ENCODE measurements around the gene GLRX3. TPM values are rescaled to one million over a fixed set of nuclear protein-coding genes. Genes with fewer than 3 reads are reported as not detected.

Gene GLRX3
- total and polyA plus RNA-seq, 2 donors = 72.7 to 82.4 TPM

DNA sequence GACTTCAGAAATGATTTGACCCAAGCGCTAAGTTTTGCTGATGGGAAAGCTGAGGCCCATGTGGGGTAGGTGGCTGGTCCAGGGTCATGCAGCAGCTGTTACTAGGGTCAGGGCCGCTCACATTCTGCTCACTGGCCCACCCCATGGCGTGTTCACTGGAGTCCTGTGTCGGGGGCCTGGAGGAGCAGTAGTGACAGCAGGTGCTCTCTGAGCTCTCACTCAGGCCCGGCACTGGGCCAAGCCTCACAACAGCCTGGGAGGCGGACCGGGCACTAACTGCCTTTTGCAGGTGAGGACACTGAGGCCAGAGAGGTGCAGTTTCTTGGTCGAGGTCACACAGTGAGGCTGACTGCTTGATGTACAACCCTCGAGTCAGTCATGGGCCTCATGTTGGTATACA lies 82.7 kb downstream of the GLRX3 start:
- no peak overlapping the region for H3K27ac ChIP-seq (ENCODE audit: low read depth in 1 of 2, low read length in 1 of 2)
- H3K4me3 ChIP-seq (ENCODE audit: low read length in 2 of 2) = no peak overlapping the region
- no peak for DNase-seq (ENCODE audit: low read depth in 6 of 9, low spot score in 9 of 9)
- H3K4me1 ChIP-seq (ENCODE audit: control insufficient read depth in 2 of 2, insufficient read depth in 2 of 2, low read length in 2 of 2) = no peaks in the 10 kb centered on the region
- H3K9me3 ChIP-seq (ENCODE audit: control insufficient read depth in 2 of 2, insufficient read depth in 1 of 2, low read length in 1 of 2) = peaks cover 0 to 3% of the 10 kb centered on the region in 2 donors
- no peaks in the 10 kb centered on the region for H3K27me3 ChIP-seq (ENCODE audit: control insufficient read depth in 2 of 2, insufficient read depth in 1 of 2, low read length in 1 of 2)
- no peaks in the 10 kb centered on the region for H3K36me3 ChIP-seq (ENCODE audit: control insufficient read depth in 2 of 2, insufficient read depth in 2 of 2, low read length in 1 of 2)
- WGBS = 95% methylated on average over 9 of the region's 9 CpGs

DNA sequence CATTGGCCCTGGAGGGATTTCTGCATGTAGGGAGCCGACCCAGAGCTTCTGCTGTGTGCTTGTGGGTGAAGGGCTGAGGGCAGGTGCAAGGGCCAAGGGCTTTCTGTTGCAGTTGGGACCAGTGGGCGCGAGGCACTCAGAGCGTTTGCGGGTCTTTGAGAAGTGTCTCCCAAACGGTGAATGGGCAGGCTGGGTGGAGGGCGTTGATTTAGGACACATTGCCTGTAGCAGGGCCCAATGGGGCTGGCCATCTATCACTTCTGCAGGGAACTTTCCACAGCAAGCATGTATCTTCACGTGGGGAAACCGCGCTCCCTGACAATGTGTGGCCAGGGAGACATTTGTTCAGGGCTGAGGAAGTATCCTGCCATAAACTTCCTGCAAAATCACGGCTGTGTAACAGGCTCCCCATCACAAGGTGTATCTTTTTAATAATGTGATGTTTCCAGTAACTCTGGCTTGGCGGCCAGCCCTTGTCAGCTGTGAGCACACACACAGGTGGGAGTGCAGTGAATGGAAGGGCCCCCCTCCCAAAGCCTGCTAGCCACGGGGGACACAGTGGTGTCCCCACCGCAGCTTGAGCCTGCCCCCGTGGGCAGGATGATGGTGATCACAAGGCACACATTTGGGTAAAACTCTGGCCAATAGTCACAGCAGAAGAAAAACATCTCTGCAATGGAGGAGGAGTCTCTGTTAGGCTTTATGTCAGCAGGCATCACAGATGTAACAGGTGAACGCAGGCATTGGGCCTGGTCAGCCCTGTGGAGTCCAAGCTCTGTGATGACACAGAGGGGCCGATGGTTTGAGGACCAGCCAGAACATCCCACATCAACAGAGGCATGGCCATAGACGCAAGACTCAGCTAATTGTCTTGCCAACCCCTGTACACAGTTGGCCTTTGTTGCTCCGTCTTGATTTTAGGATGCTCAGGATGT lies 84.3 kb downstream of the GLRX3 start:
- Histone ChIP-seq H3K4me1 (ENCODE audit: control insufficient read depth in 2 of 2, insufficient read depth in 2 of 2, low read length in 2 of 2) (no peaks in the 10 kb centered on the region), H3K9me3 (ENCODE audit: control insufficient read depth in 2 of 2, insufficient read depth in 1 of 2, low read length in 1 of 2) (no peaks in the 10 kb centered on the region), H3K27ac (ENCODE audit: low read depth in 1 of 2, low read length in 1 of 2) (no peak overlapping the region), H3K36me3 (ENCODE audit: control insufficient read depth in 2 of 2, insufficient read depth in 2 of 2, low read length in 1 of 2) (no peaks in the 10 kb centered on the region), H3K27me3 (ENCODE audit: control insufficient read depth in 2 of 2, insufficient read depth in 1 of 2, low read length in 1 of 2) (no peaks in the 10 kb centered on the region), H3K4me3 (ENCODE audit: low read length in 2 of 2) (no peak overlapping the region)
- DNase-seq (ENCODE audit: low read depth in 6 of 9, low spot score in 9 of 9) = no peak
- WGBS = 90% methylated on average over 19 of the region's 19 CpGs

DNA sequence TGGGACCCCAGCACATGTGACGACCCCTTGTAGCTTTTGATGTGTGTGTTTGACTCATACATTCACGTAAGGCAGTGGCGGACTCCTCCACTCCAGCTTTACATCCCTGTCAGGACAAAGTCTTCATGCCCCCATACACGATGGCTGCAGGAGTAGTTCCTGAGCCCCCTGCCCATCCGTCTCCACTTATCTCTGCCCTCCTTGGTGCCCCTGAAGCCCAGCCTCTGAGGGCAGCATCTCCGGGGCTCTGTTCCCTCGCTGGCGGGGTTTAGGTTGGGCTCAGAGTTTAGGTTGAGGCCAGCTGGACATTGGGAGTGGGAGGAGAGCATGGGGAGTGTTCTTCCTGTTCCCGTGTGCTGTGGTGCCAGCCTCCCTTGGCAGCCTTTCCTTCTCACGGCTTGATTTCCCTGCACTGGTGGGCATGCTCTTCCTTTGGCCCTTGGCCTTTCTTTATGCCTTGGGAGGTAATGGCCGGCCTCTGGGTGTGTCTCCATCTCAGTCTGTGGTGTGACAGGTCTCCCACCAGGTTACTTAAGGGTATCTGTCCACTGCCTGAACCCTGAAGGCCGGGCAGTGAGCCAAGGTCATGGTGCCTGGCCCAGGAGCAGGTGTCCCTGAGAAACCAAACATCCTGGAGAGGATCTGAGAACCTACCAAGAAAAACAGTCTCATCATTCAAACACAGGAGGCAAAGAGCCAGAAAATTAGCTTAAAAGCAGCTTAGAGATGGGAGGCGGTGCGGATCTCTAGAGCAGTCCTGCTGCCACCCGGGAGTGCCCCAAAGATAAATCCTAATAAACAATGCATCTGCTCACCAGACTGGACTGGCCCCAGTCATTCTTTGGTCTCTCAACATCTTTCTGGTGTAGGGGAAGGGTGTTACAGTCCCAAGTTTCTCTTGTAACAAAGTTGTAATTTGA lies 85.5 kb downstream of the GLRX3 start:
- Histone ChIP-seq H3K4me1 (ENCODE audit: control insufficient read depth in 2 of 2, insufficient read depth in 2 of 2, low read length in 2 of 2) (no peaks in the 10 kb centered on the region), H3K4me3 (ENCODE audit: low read length in 2 of 2) (no peak overlapping the region), H3K27me3 (ENCODE audit: control insufficient read depth in 2 of 2, insufficient read depth in 1 of 2, low read length in 1 of 2) (no peaks in the 10 kb centered on the region), H3K36me3 (ENCODE audit: control insufficient read depth in 2 of 2, insufficient read depth in 2 of 2, low read length in 1 of 2) (no peaks in the 10 kb centered on the region), H3K27ac (ENCODE audit: low read depth in 1 of 2, low read length in 1 of 2) (no peak overlapping the region), H3K9me3 (ENCODE audit: control insufficient read depth in 2 of 2, insufficient read depth in 1 of 2, low read length in 1 of 2) (no peaks in the 10 kb centered on the region)
- DNase-seq (ENCODE audit: low read depth in 6 of 9, low spot score in 9 of 9) = no peak
- 86% methylated on average over 15 of the region's 15 CpGs for WGBS

DNA sequence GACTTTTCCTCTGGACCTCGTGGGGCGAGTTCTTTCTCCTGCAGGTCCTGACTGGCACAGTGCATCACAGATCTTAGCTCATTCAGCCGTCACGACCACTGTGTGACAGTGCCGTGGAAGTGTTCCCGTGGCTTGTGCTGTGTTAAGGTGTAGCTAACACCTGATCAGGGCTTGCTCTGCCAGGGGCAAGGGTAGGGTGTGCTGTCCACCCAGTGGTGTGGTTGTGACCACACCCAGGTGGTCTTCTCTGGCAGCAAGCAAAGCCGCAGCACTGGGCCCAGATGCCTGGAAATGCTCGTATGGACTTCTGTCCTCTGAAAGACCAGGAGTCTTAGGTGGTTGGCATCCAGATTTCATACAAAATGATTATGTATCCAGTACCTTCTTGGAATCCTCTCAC lies 86.2 kb downstream of the GLRX3 start:
- Histone ChIP-seq H3K36me3 (ENCODE audit: control insufficient read depth in 2 of 2, insufficient read depth in 2 of 2, low read length in 1 of 2) (no peaks in the 10 kb centered on the region), H3K9me3 (ENCODE audit: control insufficient read depth in 2 of 2, insufficient read depth in 1 of 2, low read length in 1 of 2) (no peaks in the 10 kb centered on the region), H3K27ac (ENCODE audit: low read depth in 1 of 2, low read length in 1 of 2) (no peak overlapping the region), H3K4me3 (ENCODE audit: low read length in 2 of 2) (no peak overlapping the region), H3K4me1 (ENCODE audit: control insufficient read depth in 2 of 2, insufficient read depth in 2 of 2, low read length in 2 of 2) (no peaks in the 10 kb centered on the region), H3K27me3 (ENCODE audit: control insufficient read depth in 2 of 2, insufficient read depth in 1 of 2, low read length in 1 of 2) (no peaks in the 10 kb centered on the region)
- DNase-seq (ENCODE audit: low read depth in 6 of 9, low spot score in 9 of 9) = no peak
- 93% methylated on average over 8 of the region's 8 CpGs for WGBS

DNA sequence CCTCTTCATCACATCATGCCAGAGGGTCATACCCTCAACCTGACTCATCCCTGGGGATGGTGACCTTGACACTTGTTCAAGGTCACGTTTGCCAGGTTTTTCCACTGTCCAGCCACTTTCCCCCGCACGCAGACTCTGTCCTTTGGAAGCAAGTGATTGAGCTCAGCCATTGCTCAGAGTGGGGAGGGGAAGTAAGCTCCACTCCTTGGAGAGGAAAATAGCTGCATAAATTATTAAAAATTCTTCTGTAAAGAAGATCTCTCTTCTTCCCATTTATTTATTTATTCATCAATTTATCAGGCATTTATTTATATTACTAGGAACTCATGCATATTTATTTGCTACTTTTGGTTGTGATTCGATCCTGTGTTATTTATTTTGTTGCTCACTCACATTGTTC lies 88.0 kb downstream of the GLRX3 start:
- Histone ChIP-seq H3K4me3 (ENCODE audit: low read length in 2 of 2) (no peak overlapping the region), H3K9me3 (ENCODE audit: control insufficient read depth in 2 of 2, insufficient read depth in 1 of 2, low read length in 1 of 2) (no peaks in the 10 kb centered on the region), H3K27ac (ENCODE audit: low read depth in 1 of 2, low read length in 1 of 2) (no peak overlapping the region), H3K36me3 (ENCODE audit: control insufficient read depth in 2 of 2, insufficient read depth in 2 of 2, low read length in 1 of 2) (no peaks in the 10 kb centered on the region), H3K4me1 (ENCODE audit: control insufficient read depth in 2 of 2, insufficient read depth in 2 of 2, low read length in 2 of 2) (no peaks in the 10 kb centered on the region), H3K27me3 (ENCODE audit: control insufficient read depth in 2 of 2, insufficient read depth in 1 of 2, low read length in 1 of 2) (no peaks in the 10 kb centered on the region)
- 89% methylated on average over 4 of the region's 4 CpGs for WGBS
- no peak for DNase-seq (ENCODE audit: low read depth in 6 of 9, low spot score in 9 of 9)

GRCh38 chr10:130226012-130226411 lies 89.8 kb downstream of the GLRX3 start:
- Histone ChIP-seq H3K4me3 (ENCODE audit: low read length in 2 of 2) (no peak overlapping the region), H3K4me1 (ENCODE audit: control insufficient read depth in 2 of 2, insufficient read depth in 2 of 2, low read length in 2 of 2) (no peaks in the 10 kb centered on the region), H3K27ac (ENCODE audit: low read depth in 1 of 2, low read length in 1 of 2) (no peak overlapping the region), H3K9me3 (ENCODE audit: control insufficient read depth in 2 of 2, insufficient read depth in 1 of 2, low read length in 1 of 2) (no peaks in the 10 kb centered on the region), H3K27me3 (ENCODE audit: control insufficient read depth in 2 of 2, insufficient read depth in 1 of 2, low read length in 1 of 2) (no peaks in the 10 kb centered on the region), H3K36me3 (ENCODE audit: control insufficient read depth in 2 of 2, insufficient read depth in 2 of 2, low read length in 1 of 2) (no peaks in the 10 kb centered on the region)
- DNase-seq (ENCODE audit: low read depth in 6 of 9, low spot score in 9 of 9) = no peak
- WGBS = 95% methylated on average over 3 of the region's 3 CpGs

DNA sequence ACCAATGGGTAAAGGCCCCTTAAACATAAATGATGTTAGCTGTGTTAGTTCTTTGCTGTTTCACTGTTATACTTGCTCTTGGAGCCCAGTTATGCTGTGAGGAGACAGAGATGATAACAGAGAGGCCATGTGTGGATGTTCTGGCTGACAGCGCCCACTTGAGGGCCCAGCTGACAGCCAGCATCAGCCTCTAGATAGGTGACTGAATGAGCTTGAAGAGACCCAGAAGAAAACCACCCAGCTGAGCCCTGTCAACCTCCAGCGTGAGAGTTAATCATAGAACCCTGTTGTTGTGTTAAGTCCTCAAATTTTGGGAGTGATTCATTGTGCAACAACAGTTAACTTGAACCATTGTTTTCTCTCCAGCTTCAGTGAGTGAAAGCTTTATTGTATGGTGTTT lies 91.7 kb downstream of the GLRX3 start:
- Histone ChIP-seq H3K27ac (ENCODE audit: low read depth in 1 of 2, low read length in 1 of 2) (no peak overlapping the region), H3K9me3 (ENCODE audit: control insufficient read depth in 2 of 2, insufficient read depth in 1 of 2, low read length in 1 of 2) (no peaks in the 10 kb centered on the region), H3K4me1 (ENCODE audit: control insufficient read depth in 2 of 2, insufficient read depth in 2 of 2, low read length in 2 of 2) (no peaks in the 10 kb centered on the region), H3K36me3 (ENCODE audit: control insufficient read depth in 2 of 2, insufficient read depth in 2 of 2, low read length in 1 of 2) (no peaks in the 10 kb centered on the region), H3K4me3 (ENCODE audit: low read length in 2 of 2) (no peak overlapping the region), H3K27me3 (ENCODE audit: control insufficient read depth in 2 of 2, insufficient read depth in 1 of 2, low read length in 1 of 2) (no peaks in the 10 kb centered on the region)
- DNase-seq (ENCODE audit: low read depth in 6 of 9, low spot score in 9 of 9) = no peak
- 91% methylated on average over 2 of the region's 2 CpGs for WGBS
